Nephron (organoid): Measurements from ENCODE around the gene ARMC6.
"Not testable (repeated sequence)": the region's sequence is repeated elsewhere in the genome, so short reads cannot be mapped to it uniquely, and the experiment has no call there.

Experiments used
- H3K27ac Mint-ChIP-seq, 3 experiments: 2 replicates each; pipeline ENCODE4 v1.8.0; 2020; ENCODE audit warnings: mixed read lengths in 3 of 3, mild to moderate bottlenecking in 2 of 3, moderate library complexity in 1 of 3
- H3K27me3 Mint-ChIP-seq: 2 replicates; pipeline ENCODE4 v1.8.0; 2021; ENCODE audit warnings: low read depth, mild to moderate bottlenecking, moderate library complexity, mixed read lengths
- H3K36me3 Mint-ChIP-seq: 2 replicates; pipeline ENCODE4 v1.8.0; 2020; ENCODE audit warnings: low read depth, mixed read lengths
- H3K4me1 Mint-ChIP-seq: 2 replicates; pipeline ENCODE4 v1.8.0; 2020; ENCODE audit warnings: mixed read lengths
- H3K4me3 Mint-ChIP-seq, 3 experiments: 2 replicates each; pipeline ENCODE4 v1.8.0; 2020; ENCODE audit warnings: mild to moderate bottlenecking in 3 of 3, mixed read lengths in 3 of 3, moderate library complexity in 2 of 3
- H3K9me3 Mint-ChIP-seq: 2 replicates; pipeline ENCODE4 v1.8.0; 2020; ENCODE audit warnings: mixed read lengths
- CTCF ChIP-seq, 3 experiments: fragments of 200-600 bp; sonication (generic); IDR thresholded peaks; one replicate each; pipeline ENCODE4 v1.5.0; 2021; ENCODE audit warnings: antibody characterized with exemption in 3 of 3; ENCODE audit not compliant: unreplicated experiment in 3 of 3

Gene ARMC6

GRCh38 chr19:19106056-19106551, 72.7 kb downstream of the ARMC6 start:
- H3K27ac Mint-ChIP-seq = peak overlapping the region; percentile 68 to 94 (median 85)
- no peak for TF ChIP-seq CTCF (IDR thresholded peaks at IDR 0.05; ENCODE audit: unreplicated experiment in 3 of 3)
- H3K27me3 Mint-ChIP-seq = peaks cover 9% of the 10 kb centered on the region
- peaks cover 11% of the 10 kb centered on the region for H3K36me3 Mint-ChIP-seq
- no peaks in the 10 kb centered on the region for H3K9me3 Mint-ChIP-seq
- peaks cover 22% of the 10 kb centered on the region for H3K4me1 Mint-ChIP-seq
- H3K4me3 Mint-ChIP-seq = peak overlapping the region; percentile 76 to 81 (median 79)

- H3K27me3 Mint-ChIP-seq, H3K27ac Mint-ChIP-seq, H3K4me3 Mint-ChIP-seq, H3K9me3 Mint-ChIP-seq: not testable (repeated sequence)
- Mint-ChIP-seq H3K4me1 (peaks cover 23% of the 10 kb centered on the region), H3K36me3 (peaks cover 11% of the 10 kb centered on the region)
Measured at GRCh38 chr19:19106938-19107337, 73.5 kb downstream of the ARMC6 start.

- Mint-ChIP-seq H3K36me3 (peaks cover 11% of the 10 kb centered on the region), H3K27me3 (peaks cover 15% of the 10 kb centered on the region), H3K4me3 (peak overlapping the region in 1 of 3 experiments; percentile 5), H3K27ac (peak overlapping the region in 1 of 3 experiments; percentile 41), H3K9me3 (no peaks in the 10 kb centered on the region), H3K4me1 (peaks cover 28% of the 10 kb centered on the region)
- no peak for TF ChIP-seq CTCF (IDR thresholded peaks at IDR 0.05; ENCODE audit: unreplicated experiment in 3 of 3)
Measured at GRCh38 chr19:19107654-19108053, 74.3 kb downstream of the ARMC6 start.
